Measurements from ENCODE around the gene PPIL6. TPM values are rescaled to one million over a fixed set of nuclear protein-coding genes. Genes with fewer than 3 reads are reported as not detected.
A peak's percentile ranks its signal among the peaks of the same experiment; 100 is the strongest.

PPIL6 gene
- total RNA-seq, 1 experiment from 2014 or later = 0.29 TPM

GRCh38 chr6:109449795-109450673, 9.6 kb upstream of the PPIL6 start:
- no peak overlapping the region for H3K27ac ChIP-seq
- peaks cover 85% of the 10 kb centered on the region for H3K36me3 ChIP-seq
- no peak for DNase-seq (ENCODE audit: low read depth in 1 of 2, low spot score in 2 of 2)
- no peak overlapping the region for H3K4me3 ChIP-seq
- H3K4me1 ChIP-seq (replicated peaks) = peaks cover 9% of the 10 kb centered on the region
- H3K27me3 ChIP-seq (replicated peaks) = no peaks in the 10 kb centered on the region
- no peaks in the 10 kb centered on the region for H3K9me3 ChIP-seq (replicated peaks)

- Histone ChIP-seq H3K27ac (no peak overlapping the region), H3K9me3 (replicated peaks) (no peaks in the 10 kb centered on the region), H3K27me3 (replicated peaks) (no peaks in the 10 kb centered on the region), H3K4me1 (replicated peaks) (peaks cover 5% of the 10 kb centered on the region), H3K36me3 (peaks cover 91% of the 10 kb centered on the region), H3K4me3 (no peak overlapping the region)
- DNase-seq (ENCODE audit: low read depth in 1 of 2, low spot score in 2 of 2) = no peak
Observed at GRCh38 chr6:109449064-109449794, 8.8 kb upstream of the PPIL6 start.

GRCh38 chr6:109448615-109449014, 8.2 kb upstream of the PPIL6 start:
- no peak for DNase-seq (ENCODE audit: low read depth in 1 of 2, low spot score in 2 of 2)
- Histone ChIP-seq H3K9me3 (replicated peaks) (no peaks in the 10 kb centered on the region), H3K27ac (no peak overlapping the region), H3K36me3 (peaks cover 91% of the 10 kb centered on the region), H3K27me3 (replicated peaks) (no peaks in the 10 kb centered on the region), H3K4me1 (replicated peaks) (no peaks in the 10 kb centered on the region), H3K4me3 (no peak overlapping the region)

- Histone ChIP-seq H3K9me3 (replicated peaks) (no peaks in the 10 kb centered on the region), H3K27me3 (replicated peaks) (no peaks in the 10 kb centered on the region), H3K4me1 (replicated peaks) (no peaks in the 10 kb centered on the region), H3K4me3 (no peak overlapping the region), H3K36me3 (peaks cover 91% of the 10 kb centered on the region), H3K27ac (no peak overlapping the region)
- no peak for DNase-seq (ENCODE audit: low read depth in 1 of 2, low spot score in 2 of 2)
Observed at GRCh38 chr6:109447878-109448555, 7.6 kb upstream of the PPIL6 start.

GRCh38 chr6:109447087-109447486, 6.7 kb upstream of the PPIL6 start:
- DNase-seq (ENCODE audit: low read depth in 1 of 2, low spot score in 2 of 2) = no peak
- H3K27me3 ChIP-seq (replicated peaks) = no peaks in the 10 kb centered on the region
- no peaks in the 10 kb centered on the region for H3K4me1 ChIP-seq (replicated peaks)
- H3K27ac ChIP-seq = no peak overlapping the region
- no peaks in the 10 kb centered on the region for H3K9me3 ChIP-seq (replicated peaks)
- H3K4me3 ChIP-seq = no peak overlapping the region
- peaks cover 91% of the 10 kb centered on the region for H3K36me3 ChIP-seq

GRCh38 chr6:109446541-109446940, 6.1 kb upstream of the PPIL6 start:
- Histone ChIP-seq H3K36me3 (peaks cover 86% of the 10 kb centered on the region), H3K4me1 (replicated peaks) (peaks cover 5% of the 10 kb centered on the region), H3K9me3 (replicated peaks) (no peaks in the 10 kb centered on the region), H3K27ac (no peak overlapping the region), H3K27me3 (replicated peaks) (no peaks in the 10 kb centered on the region), H3K4me3 (no peak overlapping the region)
- no peak for DNase-seq (ENCODE audit: low read depth in 1 of 2, low spot score in 2 of 2)

GRCh38 chr6:109446072-109446471, 5.6 kb upstream of the PPIL6 start:
- no peak overlapping the region for H3K4me3 ChIP-seq
- H3K4me1 ChIP-seq (replicated peaks) = peaks cover 10% of the 10 kb centered on the region
- no peak overlapping the region for H3K27ac ChIP-seq
- H3K36me3 ChIP-seq = peaks cover 82% of the 10 kb centered on the region
- no peaks in the 10 kb centered on the region for H3K9me3 ChIP-seq (replicated peaks)
- H3K27me3 ChIP-seq (replicated peaks) = no peaks in the 10 kb centered on the region
- no peak for DNase-seq (ENCODE audit: low read depth in 1 of 2, low spot score in 2 of 2)

GRCh38 chr6:109445382-109445781, 5.0 kb upstream of the PPIL6 start:
- Histone ChIP-seq H3K27ac (no peak overlapping the region), H3K4me1 (replicated peaks) (peaks cover 10% of the 10 kb centered on the region), H3K4me3 (no peak overlapping the region), H3K36me3 (peaks cover 81% of the 10 kb centered on the region), H3K27me3 (replicated peaks) (no peaks in the 10 kb centered on the region), H3K9me3 (replicated peaks) (no peaks in the 10 kb centered on the region)
- DNase-seq (ENCODE audit: low read depth in 1 of 2, low spot score in 2 of 2) = no peak

- no peak for DNase-seq (ENCODE audit: low read depth in 1 of 2, low spot score in 2 of 2)
- H3K27me3 ChIP-seq (replicated peaks) = no peaks in the 10 kb centered on the region
- H3K9me3 ChIP-seq (replicated peaks) = no peaks in the 10 kb centered on the region
- H3K4me1 ChIP-seq (replicated peaks) = peaks cover 15% of the 10 kb centered on the region
- no peak overlapping the region for H3K27ac ChIP-seq
- peaks cover 64% of the 10 kb centered on the region for H3K36me3 ChIP-seq
- H3K4me3 ChIP-seq = no peak overlapping the region
Observed at GRCh38 chr6:109443425-109443950, 3.1 kb upstream of the PPIL6 start.

GRCh38 chr6:109442393-109442924, 2.0 kb upstream of the PPIL6 start:
- Histone ChIP-seq H3K4me3 (no peak overlapping the region), H3K9me3 (replicated peaks) (no peaks in the 10 kb centered on the region)

GRCh38 chr6:109441069-109441816, 815 bp upstream of the PPIL6 start:
- Histone ChIP-seq H3K4me3 (peak overlapping the region; percentile 80), H3K9me3 (replicated peaks) (no peaks in the 10 kb centered on the region), H3K4me1 (replicated peaks) (peaks cover 15% of the 10 kb centered on the region), H3K27me3 (replicated peaks) (no peaks in the 10 kb centered on the region), H3K27ac (peak overlapping the region; percentile 69), H3K36me3 (peaks cover 46% of the 10 kb centered on the region)
- no peak for DNase-seq (ENCODE audit: low read depth in 1 of 2, low spot score in 2 of 2)

More at GRCh38 chr6:109442393-109442924, 2.0 kb upstream of the PPIL6 start:
- DNase-seq (ENCODE audit: low read depth in 1 of 2, low spot score in 2 of 2) = no peak
- no peak overlapping the region for H3K27ac ChIP-seq
- peaks cover 15% of the 10 kb centered on the region for H3K4me1 ChIP-seq (replicated peaks)
- H3K36me3 ChIP-seq = peaks cover 57% of the 10 kb centered on the region
- H3K27me3 ChIP-seq (replicated peaks) = no peaks in the 10 kb centered on the region

GRCh38 chr6:109436041-109436440, 4.4 kb downstream of the PPIL6 start:
- no peaks in the 10 kb centered on the region for H3K9me3 ChIP-seq (replicated peaks)
- peaks cover 4% of the 10 kb centered on the region; the same call in 1 of the 2 replicates for H3K36me3 ChIP-seq
- DNase-seq (ENCODE audit: low read depth in 1 of 2, low spot score in 2 of 2) = no peak
- H3K27ac ChIP-seq = no peak overlapping the region
- peaks cover 5% of the 10 kb centered on the region for H3K4me1 ChIP-seq (replicated peaks)
- no peaks in the 10 kb centered on the region for H3K27me3 ChIP-seq (replicated peaks)
- no peak overlapping the region for H3K4me3 ChIP-seq

GRCh38 chr6:109434456-109434855, 6.0 kb downstream of the PPIL6 start:
- Histone ChIP-seq H3K27ac (no peak overlapping the region), H3K27me3 (replicated peaks) (no peaks in the 10 kb centered on the region), H3K4me3 (no peak overlapping the region), H3K4me1 (replicated peaks) (no peaks in the 10 kb centered on the region), H3K9me3 (replicated peaks) (no peaks in the 10 kb centered on the region), H3K36me3 (no peaks in the 10 kb centered on the region)
- DNase-seq (ENCODE audit: low read depth in 1 of 2, low spot score in 2 of 2) = no peak

Data from SJSA1 (cell line).